Prostate gland (tissue), 2 donors: Measurements from ENCODE around the gene CYSRT1.

Source experiments
- POLR2AphosphoS5 ChIP-seq: sonication (generic); formaldehyde crosslinking; IDR thresholded peaks from one replicate; pipeline ENCODE4 v1.6.1; 2017; ENCODE audit warnings: antibody characterized with exemption
- TF ChIP-seq, protein P1 (sequence below), 4 experiments: fragments of 200-600 bp in 2 of 4; fragments of 450-650 bp in 2 of 4; sonication (generic) in 2 of 4; IDR thresholded peaks; 1 replicate in 3 of 4; 2 replicates in 1 of 4; pipeline ENCODE4 v1.5.1; 2016 to 2019; ENCODE audit warnings: antibody characterized with exemption in 4 of 4, mild to moderate bottlenecking in 2 of 4, moderate library complexity in 2 of 4

DNA sequence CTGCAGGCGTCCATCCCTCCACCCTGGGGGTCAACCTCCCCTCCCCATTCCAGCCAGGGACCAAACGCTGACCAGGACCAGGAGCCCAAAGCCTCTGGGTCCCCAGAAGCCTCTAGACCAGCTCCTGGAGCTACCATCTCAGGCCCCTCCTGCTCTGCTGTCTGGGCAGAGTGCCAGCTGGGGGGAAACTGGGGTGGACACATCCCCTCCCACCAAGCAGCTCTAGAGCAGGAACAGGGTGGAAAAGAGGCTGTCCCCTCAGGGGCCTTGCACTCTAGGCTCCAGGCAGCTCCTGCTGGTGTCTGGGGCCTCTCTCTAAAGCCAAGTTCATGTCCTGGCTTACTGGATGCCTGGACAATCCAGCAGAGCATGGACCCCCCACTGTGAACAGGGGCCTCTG is 32.1 kb upstream of the CYSRT1 start:
- TF ChIP-seq, protein P1, sequence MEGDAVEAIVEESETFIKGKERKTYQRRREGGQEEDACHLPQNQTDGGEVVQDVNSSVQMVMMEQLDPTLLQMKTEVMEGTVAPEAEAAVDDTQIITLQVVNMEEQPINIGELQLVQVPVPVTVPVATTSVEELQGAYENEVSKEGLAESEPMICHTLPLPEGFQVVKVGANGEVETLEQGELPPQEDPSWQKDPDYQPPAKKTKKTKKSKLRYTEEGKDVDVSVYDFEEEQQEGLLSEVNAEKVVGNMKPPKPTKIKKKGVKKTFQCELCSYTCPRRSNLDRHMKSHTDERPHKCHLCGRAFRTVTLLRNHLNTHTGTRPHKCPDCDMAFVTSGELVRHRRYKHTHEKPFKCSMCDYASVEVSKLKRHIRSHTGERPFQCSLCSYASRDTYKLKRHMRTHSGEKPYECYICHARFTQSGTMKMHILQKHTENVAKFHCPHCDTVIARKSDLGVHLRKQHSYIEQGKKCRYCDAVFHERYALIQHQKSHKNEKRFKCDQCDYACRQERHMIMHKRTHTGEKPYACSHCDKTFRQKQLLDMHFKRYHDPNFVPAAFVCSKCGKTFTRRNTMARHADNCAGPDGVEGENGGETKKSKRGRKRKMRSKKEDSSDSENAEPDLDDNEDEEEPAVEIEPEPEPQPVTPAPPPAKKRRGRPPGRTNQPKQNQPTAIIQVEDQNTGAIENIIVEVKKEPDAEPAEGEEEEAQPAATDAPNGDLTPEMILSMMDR (IDR thresholded peaks at IDR 0.05), result no peak
- no peak for TF ChIP-seq POLR2AphosphoS5
